ENCODE data around the gene PDE6C.

Gene PDE6C

GRCh38 chr10:93594518-93594917, 17.8 kb upstream of the PDE6C start:
- no peak for FAIRE-seq

GRCh38 chr10:93595378-93596161, 16.8 kb upstream of the PDE6C start:
- FAIRE-seq = no peak

- FAIRE-seq = no peak
Observed at GRCh38 chr10:93596539-93596938, 15.8 kb upstream of the PDE6C start.

GRCh38 chr10:93597075-93597599, 15.2 kb upstream of the PDE6C start:
- no peak for FAIRE-seq

GRCh38 chr10:93598157-93598556, 14.2 kb upstream of the PDE6C start:
- FAIRE-seq = no peak

- FAIRE-seq = no peak
Observed at GRCh38 chr10:93599335-93599734, 13.0 kb upstream of the PDE6C start.

GRCh38 chr10:93599778-93600177, 12.6 kb upstream of the PDE6C start:
- no peak for FAIRE-seq

- no peak for FAIRE-seq
Observed at GRCh38 chr10:93600446-93601145, 11.7 kb upstream of the PDE6C start.

GRCh38 chr10:93601146-93601773, 11.1 kb upstream of the PDE6C start, which contains the start of gene RBP4:
Gene RBP4, minus strand, starts transcription at chr10:93601235. Its CDS starts 207 bp downstream, at chr10:93601028.
- FAIRE-seq = no peak

- FAIRE-seq = no peak
Observed at GRCh38 chr10:93601774-93602162, 10.6 kb upstream of the PDE6C start.

- no peak for FAIRE-seq
Observed at GRCh38 chr10:93603023-93603422, 9.3 kb upstream of the PDE6C start.

GRCh38 chr10:93604146-93604545, 8.2 kb upstream of the PDE6C start:
- no peak for FAIRE-seq

- no peak for FAIRE-seq
Observed at GRCh38 chr10:93608421-93608820, 3.9 kb upstream of the PDE6C start.

GRCh38 chr10:93613126-93613525, 789 bp downstream of the PDE6C start:
- no peak for FAIRE-seq

GRCh38 chr10:93614101-93614825, 1.9 kb downstream of the PDE6C start:
- FAIRE-seq = no peak

- no peak for FAIRE-seq
Observed at GRCh38 chr10:93615576-93616235, 3.4 kb downstream of the PDE6C start.

- no peak for FAIRE-seq
Observed at GRCh38 chr10:93620925-93621324, 8.6 kb downstream of the PDE6C start.

- FAIRE-seq = no peak
Observed at GRCh38 chr10:93622942-93623341, 10.6 kb downstream of the PDE6C start.

- no peak for FAIRE-seq
Observed at GRCh38 chr10:93628858-93629257, 16.5 kb downstream of the PDE6C start.

GRCh38 chr10:93629647-93630305, 17.4 kb downstream of the PDE6C start:
- FAIRE-seq = no peak
